Hepatocyte (in vitro differentiated cells): ENCODE results near the gene RBM23.

Source experiments
- CTCF ChIP-seq: fragments of 200-600 bp; sonication (generic); IDR thresholded peaks from 2 replicates; pipeline ENCODE4 v1.5.1; 2016; ENCODE audit warnings: antibody characterized with exemption, mild to moderate bottlenecking; ENCODE audit not compliant: poor library complexity
- EZH2phosphoT487 ChIP-seq: fragments of 200-600 bp; sonication (generic); IDR thresholded peaks from one replicate; pipeline ENCODE4 v1.6.1; 2018; ENCODE audit warnings: antibody characterized with exemption, mild to moderate bottlenecking, low read depth, moderate library complexity; ENCODE audit not compliant: unreplicated experiment, severe bottlenecking

- no peak for TF ChIP-seq CTCF
- TF ChIP-seq EZH2phosphoT487: no peak
Observed at GRCh38 chr14:22892488-22892887, 26.5 kb downstream of the RBM23 start.
